ENCODE results near the gene UBE2S.
"Not testable (repeated sequence)": the region's sequence is repeated elsewhere in the genome, so short reads cannot be mapped to it uniquely, and the experiment has no call there.

The UBE2S gene

DNA sequence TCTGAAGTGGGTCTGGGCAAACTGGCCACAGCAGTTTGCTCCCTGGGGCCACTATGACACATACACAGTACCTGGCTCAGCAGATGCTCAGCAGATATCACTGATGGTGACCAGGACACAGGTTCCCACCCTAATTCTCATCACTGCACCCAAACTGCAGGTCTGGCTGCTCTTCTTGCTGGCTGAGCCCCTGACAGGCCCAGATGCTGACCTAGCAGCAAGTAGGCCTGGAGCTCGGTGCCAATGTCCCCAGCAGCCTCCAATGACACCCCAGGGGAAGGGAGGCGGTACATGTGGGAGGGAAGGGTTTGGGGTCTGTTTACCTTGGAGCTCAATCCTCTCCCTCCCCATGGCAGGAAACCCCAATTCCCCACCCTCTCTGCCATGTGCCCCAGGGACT lies 5.1 kb downstream of the UBE2S start:
- no peak for DNase-seq

DNA sequence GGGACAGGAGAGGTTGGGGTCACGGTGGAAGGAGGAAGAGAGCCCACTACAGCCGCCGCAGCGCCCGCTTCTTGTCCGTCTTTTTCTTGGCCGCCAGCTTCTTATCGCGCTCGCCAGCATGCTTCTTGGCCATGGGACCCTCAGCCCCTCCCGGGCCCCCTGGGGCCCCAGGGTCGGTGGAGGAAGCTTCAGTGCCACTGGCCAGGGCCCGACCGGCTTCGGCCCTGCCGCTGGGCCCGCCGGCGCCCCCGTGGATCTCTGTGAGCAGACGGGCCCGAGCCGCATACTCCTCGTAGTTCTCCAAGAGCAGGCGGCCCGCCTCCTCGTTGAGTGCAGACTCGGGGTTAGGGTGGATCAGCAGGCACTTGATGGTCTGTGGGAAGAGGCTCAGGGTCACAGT lies 6.2 kb downstream of the UBE2S start:
- not testable (repeated sequence) for DNase-seq

DNA sequence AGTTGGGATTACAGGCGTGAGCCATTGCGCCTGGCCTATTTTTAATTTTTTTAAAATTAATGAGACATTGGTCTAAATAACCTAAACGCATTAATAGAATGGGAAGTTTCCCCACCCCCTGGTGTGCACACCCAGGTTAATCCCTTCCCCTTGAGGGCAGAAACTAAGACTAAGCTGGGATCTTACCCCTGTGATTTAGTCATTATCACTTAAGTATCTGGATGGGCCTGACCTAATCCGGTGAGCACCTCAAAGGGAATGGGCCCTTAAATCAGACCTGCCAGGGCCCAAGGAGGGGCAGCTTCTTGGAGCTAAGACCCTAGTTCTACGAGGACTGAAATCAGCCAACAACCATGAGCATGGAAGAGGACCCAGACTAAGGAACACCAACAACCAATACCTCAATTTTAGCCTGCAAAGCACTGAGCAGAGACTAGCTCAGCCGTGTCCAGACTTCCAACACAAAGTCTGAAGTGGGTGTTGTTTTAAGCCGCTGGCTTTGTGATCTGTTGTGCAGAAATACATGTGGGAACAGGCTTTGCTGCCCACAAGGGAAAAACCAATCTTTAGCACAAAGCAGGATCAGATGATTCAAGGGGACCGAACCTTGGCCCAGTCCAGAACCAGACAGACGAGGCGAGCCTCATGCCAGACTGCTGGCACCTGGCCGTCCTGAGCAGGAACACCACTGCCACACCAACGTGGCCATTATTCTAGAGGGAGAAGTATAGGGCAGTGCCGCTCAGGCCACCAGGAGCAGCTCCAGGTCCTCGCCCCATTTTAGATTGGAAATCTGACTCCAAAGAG lies 7.1 kb downstream of the UBE2S start:
- DNase-seq: no peak

DNA sequence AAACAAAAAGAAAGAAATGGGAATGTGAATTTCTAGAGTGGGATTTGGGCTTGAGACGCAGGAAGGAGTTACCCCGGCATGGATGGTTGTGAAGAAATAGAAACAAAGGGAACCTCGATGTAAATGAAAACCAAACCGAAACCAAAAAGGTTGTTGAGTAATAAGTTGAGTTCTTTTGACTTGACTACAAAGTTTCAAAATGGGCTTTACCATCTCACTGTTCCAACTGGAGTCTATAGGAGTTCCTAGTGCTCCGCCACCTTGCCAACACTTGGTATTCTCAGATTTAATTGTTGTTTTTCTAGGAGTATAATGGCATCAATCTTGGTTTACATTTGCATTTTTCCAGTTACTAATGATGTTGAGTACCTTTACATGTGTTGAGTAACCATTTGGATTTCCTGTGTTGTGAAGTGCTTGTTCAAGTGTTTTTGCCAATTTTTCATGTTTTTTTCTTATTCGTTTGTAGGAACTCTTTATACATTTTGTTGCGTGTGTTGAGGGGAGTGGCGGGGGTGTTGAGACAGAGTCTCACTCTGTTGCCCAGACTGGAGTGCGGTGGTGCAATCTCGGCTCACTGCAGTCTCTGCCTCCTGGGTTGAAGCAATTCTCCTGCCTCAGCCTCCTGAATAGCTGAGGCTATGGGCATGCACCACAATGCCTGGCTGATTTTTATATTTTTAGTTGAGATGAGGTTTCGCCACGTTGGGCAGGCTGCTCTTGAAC lies 9.2 kb downstream of the UBE2S start:
- DNase-seq: no peak

DNA sequence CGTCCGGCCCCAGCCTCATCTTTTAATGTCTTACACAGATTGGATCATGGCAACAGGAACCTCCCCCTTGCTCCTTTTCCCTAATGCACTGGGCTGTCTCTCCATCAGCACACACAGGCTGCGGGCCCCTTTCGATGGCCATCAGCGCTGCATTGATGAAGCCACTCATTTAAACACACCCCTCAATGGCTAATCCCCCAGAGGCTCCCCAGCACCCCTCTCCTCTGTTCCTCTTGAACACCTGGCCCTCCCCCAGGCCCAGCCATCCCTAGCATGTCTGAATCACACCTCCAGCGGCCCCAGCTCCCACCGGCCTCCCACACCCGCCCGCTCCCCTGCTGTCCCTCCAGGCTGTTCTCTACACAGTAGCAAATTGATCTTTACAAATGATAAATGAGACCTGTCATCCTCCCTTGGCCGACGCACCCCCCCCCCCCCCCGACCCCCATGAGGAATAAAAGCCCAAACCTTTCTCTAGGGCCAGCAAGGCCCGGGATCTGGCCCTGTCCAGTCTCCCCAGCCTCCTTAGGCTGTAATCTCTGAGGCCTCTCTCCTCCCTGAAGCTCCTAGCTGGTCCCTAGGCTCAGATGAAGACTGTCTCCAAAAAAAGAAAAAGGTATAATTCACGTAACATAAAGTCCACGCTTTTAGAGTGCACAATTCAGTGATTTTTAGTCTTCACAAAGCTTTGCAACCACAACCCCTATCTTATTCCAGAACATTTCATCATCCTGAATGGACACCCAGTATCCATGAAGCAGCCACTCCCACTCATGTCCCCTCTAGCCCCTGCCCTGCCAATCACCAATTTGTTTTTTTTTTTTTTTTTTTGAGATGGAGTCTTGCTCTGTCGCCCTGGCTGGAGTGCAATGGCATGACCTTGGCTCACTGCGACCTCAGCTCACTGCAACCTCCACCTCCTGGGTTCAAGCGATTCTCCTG lies 14.5 kb downstream of the UBE2S start:
- DNase-seq: no peak

DNA sequence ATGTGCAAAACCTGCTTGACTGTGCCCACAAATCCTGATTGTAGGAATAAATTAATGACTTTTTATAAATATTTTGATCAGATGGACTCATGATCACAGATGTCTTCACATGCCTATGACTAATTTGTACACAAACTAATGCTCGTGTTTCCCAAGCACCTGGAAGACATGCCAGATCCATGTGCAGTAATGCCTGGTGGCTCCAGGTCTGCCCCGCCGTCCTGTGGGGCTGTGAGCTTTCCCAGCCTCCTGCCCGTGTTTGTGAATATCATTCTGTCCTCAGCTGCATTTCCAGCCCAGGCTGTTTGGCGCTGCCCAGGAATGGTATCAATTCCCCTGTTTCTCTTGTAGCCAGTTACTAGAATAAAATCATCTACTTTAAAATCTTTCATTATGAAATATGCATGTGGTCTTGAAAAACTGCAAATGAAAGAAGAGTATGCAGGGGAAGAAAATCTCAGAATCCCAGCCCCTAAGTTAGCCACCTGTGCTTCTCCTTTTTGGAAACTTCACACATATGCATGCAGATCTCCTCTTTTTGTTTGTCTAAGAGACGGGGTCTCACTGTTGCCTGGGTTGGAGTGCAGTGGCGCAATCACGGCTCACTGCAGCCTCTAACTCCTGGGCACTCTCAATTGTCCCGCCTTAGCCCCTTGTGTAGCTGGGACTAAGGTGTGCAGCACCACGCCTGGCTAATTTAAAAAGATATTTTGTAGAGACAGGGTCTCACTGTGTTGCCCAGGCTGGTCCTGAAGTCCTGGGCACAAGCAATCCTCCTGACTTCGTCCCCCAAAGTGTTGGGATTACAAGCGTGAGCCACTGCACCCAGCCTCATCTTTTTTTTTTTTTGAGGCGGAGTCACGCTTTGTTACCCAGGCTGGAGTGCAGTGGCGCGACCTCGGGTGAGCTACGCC lies 15.6 kb downstream of the UBE2S start:
- no peak for DNase-seq

DNA sequence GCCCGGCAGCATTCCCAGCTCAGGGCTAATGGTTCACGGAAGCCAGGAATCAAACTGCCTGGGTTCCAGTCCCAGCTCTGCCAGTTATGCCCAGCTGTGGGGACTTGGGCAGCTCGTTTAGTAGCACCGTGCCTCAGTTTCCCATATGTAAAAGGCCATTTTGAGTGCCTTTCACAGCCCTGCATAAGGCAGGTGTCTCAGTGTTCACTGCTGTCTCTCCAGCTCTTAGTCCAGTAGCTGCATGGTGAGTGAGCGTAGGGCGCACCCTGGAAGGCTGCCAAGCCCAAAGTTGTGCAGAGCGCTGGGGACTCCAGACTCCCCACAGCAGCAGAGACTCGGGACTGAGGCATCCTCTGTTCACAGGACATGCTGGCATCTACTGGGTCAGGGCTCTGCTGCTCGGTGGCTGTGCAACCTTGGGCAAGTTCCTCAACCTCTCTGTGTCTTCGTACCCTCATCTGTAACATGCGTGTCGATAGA lies 16.4 kb downstream of the UBE2S start:
- no peak for DNase-seq

DNA sequence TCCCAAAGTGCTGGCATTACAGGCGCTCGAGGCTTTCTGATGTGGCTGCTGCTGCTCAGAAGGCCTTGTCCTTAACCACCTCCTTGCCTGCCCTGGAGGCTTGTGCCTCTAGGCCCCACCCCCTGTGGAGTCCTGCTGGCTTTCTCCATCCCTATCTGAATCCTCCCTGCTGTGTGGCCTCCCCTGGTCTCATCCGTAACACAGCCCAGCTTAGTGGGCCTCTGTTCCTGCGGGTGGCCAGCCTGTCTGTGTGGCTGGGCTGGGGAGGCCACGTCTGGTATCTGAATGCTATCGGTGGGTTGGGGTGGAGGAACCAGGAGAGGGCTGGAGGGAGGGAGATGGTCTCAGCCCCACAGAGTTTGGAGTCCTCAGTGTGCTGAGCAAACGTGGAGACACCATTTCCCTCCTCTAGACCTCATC lies 17.1 kb downstream of the UBE2S start:
- DNase-seq: no peak

DNA sequence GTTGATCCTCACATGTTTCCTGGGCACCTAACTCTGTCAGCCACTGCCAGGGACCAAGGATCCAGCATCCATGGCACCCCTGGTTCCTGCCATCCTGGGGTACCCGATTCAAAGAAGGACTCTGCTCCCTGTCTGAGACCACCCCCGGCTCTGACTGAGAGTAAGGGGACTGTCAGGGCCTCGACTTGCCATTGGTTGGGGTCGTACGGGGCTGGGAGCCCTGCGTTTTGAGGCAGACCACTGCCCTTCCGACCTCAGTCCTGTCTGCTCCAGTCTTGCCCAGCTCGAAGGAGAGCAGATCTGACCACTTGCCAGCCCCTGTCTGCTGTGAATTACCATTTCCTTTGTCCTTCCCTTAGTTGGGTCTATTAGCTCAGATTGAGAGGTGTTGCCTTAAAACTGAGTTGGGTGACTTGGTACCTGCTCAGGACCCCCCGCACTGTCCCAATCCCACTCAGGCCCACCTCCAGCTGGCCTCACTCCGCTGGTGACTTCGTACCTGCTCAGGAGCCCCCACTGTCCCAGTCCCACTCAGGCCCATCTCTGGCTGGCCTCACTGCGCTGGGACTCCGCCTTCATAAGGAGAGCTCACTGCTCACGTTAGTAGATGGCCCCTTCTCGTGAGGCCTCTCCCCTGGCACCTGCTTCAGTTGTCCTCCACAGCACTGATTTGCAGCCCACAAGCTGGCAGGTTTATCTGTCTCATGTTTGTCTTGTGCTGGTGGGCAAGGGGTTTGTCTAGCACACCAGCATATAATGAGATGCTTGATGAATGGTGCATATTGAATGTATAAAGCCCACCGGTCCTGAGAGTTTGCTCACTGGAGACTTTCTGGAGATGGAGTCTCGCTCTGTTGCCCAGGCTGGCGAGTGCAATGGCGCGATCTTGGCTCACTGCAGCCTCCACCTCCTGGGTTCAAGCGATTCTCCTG lies 17.9 kb downstream of the UBE2S start:
- no peak for DNase-seq

DNA sequence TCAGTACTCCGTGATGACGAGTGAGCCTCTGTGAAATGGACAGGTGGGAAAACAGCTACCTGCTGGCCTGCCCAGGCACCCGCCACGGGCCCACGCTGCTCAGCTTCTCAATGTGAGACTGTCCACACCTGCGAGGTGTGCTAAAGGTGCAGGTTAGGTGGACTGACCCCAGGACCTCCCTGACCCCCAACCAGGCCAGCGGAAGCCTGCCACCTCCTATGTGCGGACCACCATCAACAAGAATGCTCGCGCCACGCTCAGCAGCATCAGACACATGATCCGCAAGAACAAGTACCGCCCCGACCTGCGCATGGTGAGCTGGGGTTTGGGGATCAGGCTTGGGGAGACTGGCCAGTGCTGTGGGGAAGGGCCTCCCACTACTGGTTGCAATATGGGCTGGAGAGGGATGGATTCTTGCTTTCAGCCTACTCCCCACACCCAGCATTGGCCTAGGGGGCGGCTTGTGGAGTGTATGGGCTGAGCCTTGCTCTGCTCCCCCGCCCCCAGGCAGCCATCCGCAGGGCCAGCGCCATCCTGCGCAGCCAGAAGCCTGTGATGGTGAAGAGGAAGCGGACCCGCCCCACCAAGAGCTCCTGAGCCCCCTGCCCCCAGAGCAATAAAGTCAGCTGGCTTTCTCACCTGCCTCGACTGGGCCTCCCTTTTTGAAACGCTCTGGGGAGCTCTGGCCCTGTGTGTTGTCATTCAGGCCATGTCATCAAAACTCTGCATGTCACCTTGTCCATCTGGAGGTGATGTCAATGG lies 19.7 kb downstream of the UBE2S start:
- DNase-seq: no peak

DNA sequence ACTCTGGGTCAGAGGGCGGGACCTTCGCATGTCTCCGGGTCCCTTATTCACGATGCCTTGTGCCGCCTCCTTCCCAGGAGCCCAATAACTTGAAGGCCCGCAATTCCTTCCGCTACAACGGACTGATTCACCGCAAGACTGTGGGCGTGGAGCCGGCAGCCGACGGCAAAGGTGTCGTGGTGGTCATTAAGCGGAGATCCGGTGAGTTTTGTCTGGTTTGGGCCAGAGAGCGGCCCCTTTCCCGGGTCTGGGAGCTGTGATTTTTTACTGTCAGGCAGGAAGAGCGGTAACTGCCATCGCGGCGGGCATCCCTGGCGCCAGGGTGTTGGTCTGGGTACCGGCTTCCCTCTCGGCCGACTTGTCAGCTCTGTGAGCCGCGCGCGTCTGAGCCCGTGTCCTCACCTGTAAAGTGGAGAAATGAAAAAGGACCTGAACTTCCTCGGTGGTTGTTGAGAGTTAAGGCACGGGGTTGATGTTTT lies 21.1 kb downstream of the UBE2S start:
- DNase-seq: no peak

DNA sequence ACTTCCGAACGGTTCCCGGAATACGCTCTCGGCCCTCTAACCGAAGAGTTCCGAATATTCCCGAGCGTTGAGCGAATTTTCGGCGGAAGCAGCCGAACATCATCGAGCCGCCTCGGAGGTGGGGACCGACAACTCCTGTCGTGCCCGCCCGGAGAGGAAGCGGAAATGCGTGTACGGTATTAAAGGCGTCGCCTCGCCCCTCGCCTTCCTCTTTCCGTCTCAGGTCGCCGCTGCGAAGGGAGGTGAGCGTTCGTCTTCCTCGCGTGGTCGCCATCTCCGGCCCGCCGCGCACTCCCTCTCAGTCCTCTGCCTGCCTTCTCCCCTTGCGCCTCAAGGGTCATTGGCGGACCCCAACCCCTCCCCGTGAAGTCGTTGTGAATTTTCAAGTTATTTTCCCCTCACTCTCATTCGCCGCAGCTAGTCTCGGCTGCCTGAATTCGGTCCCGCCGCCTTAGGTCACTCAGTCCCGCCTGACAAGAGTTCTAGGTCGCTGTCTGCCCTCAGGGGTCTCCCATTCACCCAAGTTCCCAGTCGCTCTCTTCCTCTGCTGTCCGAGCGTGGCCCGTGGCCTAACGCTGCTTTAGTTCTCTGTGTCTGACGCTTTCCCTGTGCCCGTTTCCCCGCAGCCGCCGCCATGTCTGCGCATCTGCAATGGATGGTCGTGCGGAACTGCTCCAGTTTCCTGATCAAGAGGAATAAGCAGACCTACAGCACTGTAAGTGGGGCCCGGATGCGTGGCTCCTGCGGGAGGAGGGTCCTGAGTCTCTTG lies 21.7 kb downstream of the UBE2S start, which contains the start of gene RPL28:
TSS of gene RPL28 (plus strand) at position 209 of the 769 bp plus-strand sequence. CDS start at position 635, 426 bp downstream.
- DNase-seq: peak; percentile 99

DNA sequence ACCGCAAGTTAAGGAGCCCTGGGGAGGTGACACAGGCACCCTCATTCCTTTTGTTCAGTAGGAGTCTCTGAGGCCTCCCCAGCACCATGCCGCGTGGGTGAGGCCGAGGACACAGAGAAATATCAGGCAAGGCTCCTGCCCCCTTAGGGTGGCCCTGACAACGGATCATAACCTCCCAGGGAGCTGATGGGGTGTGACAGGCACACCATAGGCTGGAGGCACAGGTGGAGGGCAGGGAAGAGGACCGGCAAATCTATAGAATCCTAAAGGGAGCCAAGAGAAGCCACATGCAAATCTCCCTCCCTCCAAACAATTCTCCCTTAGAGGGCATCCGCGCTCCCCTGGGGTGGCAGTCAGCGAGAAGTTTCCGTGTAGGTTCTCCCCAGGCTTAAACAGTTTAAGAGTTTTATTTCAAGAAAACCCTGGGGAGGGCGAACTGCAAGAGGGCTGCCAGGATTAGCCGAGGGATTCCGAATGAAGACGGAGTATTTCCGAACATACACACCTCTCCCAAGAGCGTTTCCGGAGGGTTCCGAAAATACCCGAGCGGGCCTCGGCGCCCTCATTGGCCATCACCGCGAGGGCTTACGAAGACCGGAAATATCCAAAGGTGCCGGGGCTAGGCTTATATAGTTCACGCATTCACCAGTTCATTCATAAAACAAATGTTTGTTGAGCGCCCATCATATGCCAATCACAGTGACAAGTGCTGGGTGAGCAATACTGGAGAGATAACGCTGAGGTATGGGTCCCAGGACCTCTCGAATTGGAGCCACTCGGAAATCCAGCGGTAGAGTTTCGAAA lies 22.5 kb downstream of the UBE2S start:
- peak; percentile 99 for DNase-seq

DNA sequence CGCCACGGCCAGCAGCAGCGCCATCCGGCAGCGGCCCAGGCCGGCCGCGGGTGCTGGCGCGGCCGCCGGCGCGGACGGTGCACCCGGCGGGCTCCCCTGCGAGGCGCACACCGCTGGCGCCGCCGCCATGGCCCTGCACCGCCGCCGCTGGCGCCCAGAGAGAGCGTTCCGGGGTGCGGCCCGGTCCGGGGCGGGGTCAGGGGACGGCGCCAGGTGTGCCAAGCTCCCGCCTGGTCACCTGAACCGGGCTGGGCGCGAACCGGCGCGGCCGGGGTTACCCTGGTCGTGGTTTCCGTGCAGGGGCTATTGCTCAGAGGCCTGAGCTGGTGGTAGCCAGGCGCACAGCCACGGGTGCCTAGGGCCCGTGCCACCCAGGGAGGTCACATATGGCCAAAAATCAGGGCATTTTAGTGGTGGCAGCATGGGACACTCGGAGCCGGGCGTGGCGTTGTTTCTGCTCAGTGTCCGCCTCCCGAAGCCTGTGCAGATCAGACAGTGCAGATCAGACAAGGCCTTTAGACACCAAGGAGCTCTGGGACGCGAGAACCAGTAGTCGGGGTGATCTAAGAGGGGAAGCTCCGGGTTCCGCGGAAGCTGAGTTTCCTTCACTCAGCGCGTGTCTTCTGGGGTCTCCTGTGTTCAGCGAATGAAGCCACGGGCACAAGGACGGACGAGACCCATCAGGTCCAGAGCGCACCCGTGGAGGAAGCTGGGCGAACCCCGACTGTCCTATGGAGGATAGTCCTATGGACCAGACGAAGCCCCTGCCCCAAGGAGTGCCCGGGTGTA lies 23.3 kb downstream of the UBE2S start, which contains the start of gene TMEM238:
TSS of gene TMEM238 (minus strand) at position 162 of the 789 bp plus-strand sequence. CDS start at position 129, 33 bp downstream.
- DNase-seq: peak; percentile 36

DNA sequence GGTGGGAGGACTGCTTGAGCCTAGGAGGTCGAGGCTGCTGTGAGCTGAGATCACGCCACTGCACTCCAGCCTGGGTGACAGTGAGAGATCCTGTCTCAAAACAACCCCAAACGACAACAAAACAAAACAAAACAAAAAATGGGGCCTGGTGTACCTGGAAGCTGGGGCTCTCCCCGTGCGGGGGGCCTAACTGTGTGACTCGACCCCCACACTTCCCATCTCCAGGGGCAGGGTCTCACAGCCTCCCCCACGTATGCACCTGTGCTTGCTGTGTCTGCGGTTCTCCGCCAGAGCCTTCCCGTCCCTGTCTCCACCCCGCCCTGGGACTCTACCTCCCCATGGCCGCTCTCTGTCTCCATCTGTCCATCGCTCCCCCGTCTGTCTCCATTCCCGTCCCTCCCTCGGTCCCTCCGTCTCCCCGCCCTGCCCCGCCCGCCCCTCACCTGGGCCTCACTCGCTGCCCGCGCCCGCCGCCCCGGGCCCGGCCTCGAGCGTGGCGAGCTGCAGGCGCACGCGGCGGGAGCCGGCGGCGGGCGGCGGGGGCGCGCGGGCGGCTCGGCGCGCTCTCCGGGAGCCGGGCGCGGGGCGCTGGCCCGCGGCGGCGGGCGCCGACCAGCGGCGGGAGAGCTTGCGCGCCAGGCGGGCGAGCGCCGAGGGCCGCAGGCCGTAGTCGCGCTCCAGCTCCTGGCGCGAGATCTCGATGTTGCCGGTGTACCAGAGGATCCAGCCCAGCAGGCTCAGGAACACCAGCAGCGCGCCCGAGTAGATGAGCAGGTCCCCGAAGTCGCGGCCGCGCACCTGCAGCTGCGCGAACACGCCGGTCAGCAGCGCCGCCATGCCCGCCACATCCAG lies 24.1 kb downstream of the UBE2S start:
- DNase-seq: peak; percentile 43

DNA sequence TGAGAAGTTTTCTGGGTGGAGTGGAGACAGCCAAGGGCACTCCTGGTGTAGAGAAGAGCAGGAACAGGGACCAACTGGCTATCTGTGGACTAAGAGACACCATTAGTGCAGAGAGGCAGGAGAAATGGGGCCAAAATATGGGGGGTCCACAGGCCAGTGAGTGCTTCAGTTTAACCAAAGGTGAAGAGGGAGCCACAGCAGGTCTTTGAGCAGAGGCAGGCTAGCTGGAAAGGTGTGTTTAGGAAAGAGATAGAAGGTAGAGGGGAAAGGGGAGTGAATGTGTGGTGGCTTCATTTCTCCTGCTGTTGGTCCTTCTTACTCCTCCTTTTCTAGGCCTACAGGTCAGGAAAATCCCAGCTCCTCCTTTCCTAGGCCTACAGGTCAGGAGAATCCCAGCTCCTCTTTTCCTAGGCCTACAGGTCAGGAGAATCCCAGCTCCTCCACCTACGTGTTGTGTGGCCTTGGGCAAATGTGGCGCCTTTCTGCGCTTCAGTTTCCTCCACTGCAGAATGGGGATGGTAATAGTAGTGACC lies 25.0 kb downstream of the UBE2S start:
- no peak for DNase-seq
